HEK293T (cell line): Measurements from ENCODE around the gene NADSYN1.

ENCODE experiments used
- CTBP1 ChIP-seq: fragments of 450-650 bp; IDR thresholded peaks from 2 replicates; pipeline ENCODE4 v1.6.1; 2016; ENCODE audit warnings: borderline replicate concordance
- FOXA1 ChIP-seq: fragments of 450-650 bp; IDR thresholded peaks from 2 replicates; pipeline ENCODE4 v1.6.1; 2016; ENCODE audit warnings: mild to moderate bottlenecking
- FOXK2 ChIP-seq: fragments of 450-650 bp; IDR thresholded peaks from 2 replicates; pipeline ENCODE4 v1.6.1; 2016; ENCODE audit warnings: mild to moderate bottlenecking
- TARDBP ChIP-seq: fragments of 450-650 bp; IDR thresholded peaks from 2 replicates; pipeline ENCODE4 v1.6.1; 2016

DNA sequence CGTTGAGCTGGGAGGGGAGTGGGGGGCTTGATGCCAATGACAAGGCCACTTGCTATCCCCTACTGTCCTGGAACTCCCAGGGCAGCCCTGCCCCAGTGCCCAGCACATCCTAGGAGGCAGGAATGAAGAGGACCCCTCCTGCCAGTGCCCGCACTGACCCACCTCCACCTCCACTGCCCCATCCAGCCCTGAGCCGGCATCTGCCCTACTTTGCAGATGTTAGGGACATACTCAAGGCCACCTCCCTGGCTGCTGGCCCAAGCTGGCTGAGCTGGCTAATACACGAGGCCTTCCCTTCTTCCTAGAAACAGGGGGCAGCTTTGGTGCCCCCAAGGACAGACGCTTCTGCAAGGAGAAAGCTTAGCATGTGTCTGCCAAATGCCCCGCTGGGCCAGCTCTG lies 15.6 kb upstream of the NADSYN1 start:
- TF ChIP-seq FOXA1 (no peak), CTBP1 (no peak), TARDBP (no peak), FOXK2 (no peak)
